Gastrocnemius medialis (tissue), 4 donors: ENCODE data around the gene RAB4A. TPM values are rescaled to one million over a fixed set of nuclear protein-coding genes. Genes with fewer than 3 reads are reported as not detected.

Experiments used
- ATAC-seq, 2 donors: fragments of 150-250 bp; one replicate each; pipeline ENCODE4 v1.9.1; 2016
- DNase-seq, 2 donors: peaks; one replicate each; pipeline ENCODE4 v3.0.0-alpha.2; 2019
- H3K27ac ChIP-seq, 4 donors: fragments of 200-600 bp; sonication (generic); 1 replicate in 1 of 4; 2 replicates in 3 of 4; pipeline ENCODE4 v1.5.1; 2016 to 2018; ENCODE audit warnings: mild to moderate bottlenecking in 2 of 4, moderate library complexity in 1 of 4
- H3K27me3 ChIP-seq, 3 donors: fragments of 200-600 bp; sonication (generic) in 2 of 3; 1 replicate in 1 of 3; 2 replicates in 2 of 3; pipeline versions ENCODE4 v1.5.1 to v1.6.0; 2016 to 2019; ENCODE audit warnings: mild to moderate bottlenecking in 1 of 3, moderate library complexity in 1 of 3
- H3K36me3 ChIP-seq, 2 donors: fragments of 200-600 bp; sonication (generic) in 1 of 2; one replicate each; pipeline ENCODE4 v1.5.1; 2017 to 2018
- H3K4me1 ChIP-seq, 2 donors: fragments of 200-600 bp; sonication (generic) in 1 of 2; one replicate each; pipeline ENCODE4 v1.5.1; 2016 to 2017; ENCODE audit warnings: mild to moderate bottlenecking in 2 of 2
- H3K4me3 ChIP-seq, 4 donors: fragments of 200-600 bp; sonication (generic) in 3 of 4; 1 replicate in 1 of 4; 2 replicates in 3 of 4; pipeline ENCODE4 v1.5.1; 2016 to 2019; ENCODE audit warnings: mild to moderate bottlenecking in 2 of 4
- H3K9me3 ChIP-seq, 3 donors: fragments of 200-600 bp; sonication (generic) in 2 of 3; 1 replicate in 1 of 3; 2 replicates in 2 of 3; pipeline ENCODE4 v1.5.1; 2016 to 2019
- CTCF ChIP-seq, 5 experiments: fragments of 450-650 bp in 3 of 5; fragments of 200-600 bp in 2 of 5; sonication (generic) in 2 of 5; IDR thresholded peaks in 4 of 5; conservative IDR thresholded peaks in 1 of 5; 1 replicate in 4 of 5; 2 replicates in 1 of 5; pipeline ENCODE4 v1.5.1; 2016 to 2019; ENCODE audit warnings: antibody characterized with exemption in 5 of 5, mild to moderate bottlenecking in 3 of 5, moderate library complexity in 3 of 5
- POLR2A ChIP-seq, 2 donors: fragments of 450-650 bp; IDR thresholded peaks; one replicate each; pipeline ENCODE4 v1.6.1; 2017; ENCODE audit warnings: antibody characterized with exemption in 2 of 2, mild to moderate bottlenecking in 2 of 2, moderate library complexity in 2 of 2
- in situ Hi-C, 4 donors: fragments of 200-750 bp; cut with MboI; loops; one replicate each; pipeline versions ENCODE4 v1.15.0 to v1.8.0; 2017; ENCODE audit warnings: low sequenced_read_pairs in 4 of 4
- intact Hi-C: fragments of 100-400 bp; cut with DNase I; formaldehyde crosslinking; loops from one replicate; pipeline ENCODE4 v1.15.1; 2023; ENCODE audit warnings: low total_unique reads
- total RNA-seq, 4 donors: library from RNA; depleted of rRNA; stranded (reverse); fragments of >200 nt; gene quantifications; one replicate each; pipeline versions ENCODE4 v1.1.0 to v1.2.3, GENCODE V29; 2016

Gene RAB4A
- total RNA-seq, 4 donors from 2014 or later: 21.1 to 48.1 (median 29.2) TPM

DNA sequence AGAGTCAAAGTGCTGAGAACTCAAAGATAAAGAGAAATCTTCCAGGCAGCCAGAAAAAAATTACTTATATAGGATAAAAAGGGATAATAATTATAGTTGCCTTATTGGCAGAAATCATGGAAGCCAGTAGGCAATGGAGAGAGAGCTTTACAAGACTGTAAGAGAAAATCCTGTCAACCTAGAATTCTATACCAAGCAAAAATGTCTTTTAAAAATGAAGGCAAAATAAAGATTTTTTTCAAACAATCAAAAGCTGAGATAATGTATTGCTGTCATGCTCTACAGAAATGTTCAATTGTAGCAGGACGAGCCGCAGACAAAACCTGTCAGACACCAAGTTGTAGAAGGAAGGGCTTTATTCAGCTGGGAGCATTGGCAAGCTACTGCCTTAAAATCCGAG is 26.8 kb upstream of the RAB4A start:
- Histone ChIP-seq H3K27ac (no peak overlapping the region), H3K36me3 (no peaks in the 10 kb centered on the region), H3K4me3 (no peak overlapping the region), H3K4me1 (no peaks in the 10 kb centered on the region), H3K9me3 (no peaks in the 10 kb centered on the region), H3K27me3 (no peaks in the 10 kb centered on the region)
- TF ChIP-seq CTCF (IDR thresholded peaks at IDR 0.05 in 4 of 5, conservative IDR thresholded peaks at IDR 0.05 in 1 of 5) (no peak), POLR2A (IDR thresholded peaks at IDR 0.05) (no peak)
- no peak for DNase-seq
- no peak for ATAC-seq
- intact Hi-C loops (no loop called here), in situ Hi-C loops (loop anchor here in 1 of 4 donors (25.0 kb wide), 1 partner anchor 507 kb away; the partner anchor contains the start of gene RHOU)

DNA sequence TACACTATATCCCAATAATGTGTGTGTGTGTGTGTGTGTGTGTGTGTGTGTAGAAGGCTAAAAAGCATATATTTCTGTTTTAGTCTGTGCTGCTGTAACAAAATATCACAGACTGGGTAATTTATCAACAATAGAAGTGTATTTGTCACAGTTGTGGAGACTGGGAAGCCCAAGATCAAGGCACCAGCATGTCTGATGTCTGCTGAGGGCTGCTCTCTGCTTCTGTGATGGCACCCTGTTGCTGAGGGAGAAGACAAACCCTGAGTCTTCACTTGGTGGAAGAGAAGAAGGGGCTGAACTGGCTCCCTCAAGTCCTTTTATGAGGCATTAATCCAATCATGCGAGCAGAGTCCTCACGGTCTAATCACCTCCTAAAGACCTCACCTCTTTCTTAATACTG is 23.0 kb upstream of the RAB4A start:
- intact Hi-C loops: no loop called here
- Histone ChIP-seq H3K27ac (no peak overlapping the region), H3K4me1 (no peaks in the 10 kb centered on the region), H3K27me3 (no peaks in the 10 kb centered on the region), H3K4me3 (no peak overlapping the region), H3K9me3 (no peaks in the 10 kb centered on the region), H3K36me3 (no peaks in the 10 kb centered on the region)
- TF ChIP-seq CTCF (IDR thresholded peaks at IDR 0.05 in 4 of 5, conservative IDR thresholded peaks at IDR 0.05 in 1 of 5) (no peak), POLR2A (IDR thresholded peaks at IDR 0.05) (no peak)
- ATAC-seq (no peak), DNase-seq (no peak)
- in situ Hi-C loops: loop anchor here in 1 of 4 donors (25.0 kb wide), 1 partner anchor 511 kb away; the partner anchor contains the start of gene RHOU

- no peaks in the 10 kb centered on the region for H3K4me1 ChIP-seq
- no peak overlapping the region for H3K27ac ChIP-seq
- no peak for TF ChIP-seq CTCF (IDR thresholded peaks at IDR 0.05 in 4 of 5, conservative IDR thresholded peaks at IDR 0.05 in 1 of 5)
- TF ChIP-seq POLR2A (IDR thresholded peaks at IDR 0.05): no peak
- no peak overlapping the region for H3K4me3 ChIP-seq
- no peaks in the 10 kb centered on the region for H3K36me3 ChIP-seq
- H3K27me3 ChIP-seq: no peaks in the 10 kb centered on the region
- ATAC-seq: no peak
- DNase-seq: no peak
- intact Hi-C loops: no loop called here
- no peaks in the 10 kb centered on the region for H3K9me3 ChIP-seq
- in situ Hi-C loops: loop anchor here in 1 of 4 donors (25.0 kb wide), 1 partner anchor 512 kb away; the partner anchor contains the start of gene RHOU
Measured at GRCh38 chr1:229248821-229249817, 21.8 kb upstream of the RAB4A start.

DNA sequence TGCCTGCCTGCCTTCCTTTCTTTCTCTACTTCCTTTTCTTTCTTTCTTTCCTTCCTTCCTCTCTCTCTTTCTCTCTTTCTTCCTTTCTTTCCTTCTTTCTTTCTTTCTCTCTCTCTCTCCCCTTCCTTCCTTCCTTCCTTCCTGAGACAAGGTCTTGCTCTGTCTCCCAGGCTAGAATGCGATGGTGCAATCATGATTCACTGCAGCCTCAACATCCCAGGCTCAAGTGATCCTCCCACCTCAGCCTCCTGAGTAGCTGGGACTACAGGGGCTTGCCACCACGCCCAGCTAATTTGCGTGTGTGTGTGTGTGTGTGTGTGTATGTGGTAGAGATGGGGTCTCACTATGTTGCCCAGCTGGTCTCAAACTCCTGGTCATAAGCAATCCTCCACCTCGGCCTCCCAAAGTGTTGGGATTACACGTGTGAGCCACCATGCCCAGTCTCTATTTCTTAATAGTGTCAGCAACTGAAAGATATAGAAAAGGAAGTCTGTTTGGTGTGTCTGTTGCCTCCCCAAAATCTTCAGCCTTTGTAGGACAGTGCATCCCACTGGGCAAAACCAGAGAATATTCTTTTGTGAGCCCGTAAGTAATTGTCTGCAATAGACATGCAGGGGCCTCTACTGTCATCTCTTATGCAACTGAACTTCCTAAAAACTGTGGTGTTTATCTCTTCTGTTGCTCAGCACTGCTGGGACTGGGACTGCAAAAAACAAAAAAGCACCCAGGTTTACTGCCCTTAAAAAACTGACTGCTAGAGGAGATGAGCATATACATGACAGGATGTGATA is 20.9 kb upstream of the RAB4A start:
- Histone ChIP-seq H3K27ac (no peak overlapping the region), H3K9me3 (no peaks in the 10 kb centered on the region), H3K27me3 (no peaks in the 10 kb centered on the region), H3K36me3 (no peaks in the 10 kb centered on the region), H3K4me3 (no peak overlapping the region), H3K4me1 (no peaks in the 10 kb centered on the region)
- in situ Hi-C loops (loop anchor here in 1 of 4 donors (25.0 kb wide), 2 partner anchors 513 to 1062 kb away; partner anchors contain the start of gene RHOU), intact Hi-C loops (no loop called here)
- no peak for TF ChIP-seq POLR2A (IDR thresholded peaks at IDR 0.05)
- no peak for TF ChIP-seq CTCF (IDR thresholded peaks at IDR 0.05 in 4 of 5, conservative IDR thresholded peaks at IDR 0.05 in 1 of 5)
- DNase-seq (no peak), ATAC-seq (no peak)
